ENCODE results near the gene B3GAT3.

Gene B3GAT3

DNA sequence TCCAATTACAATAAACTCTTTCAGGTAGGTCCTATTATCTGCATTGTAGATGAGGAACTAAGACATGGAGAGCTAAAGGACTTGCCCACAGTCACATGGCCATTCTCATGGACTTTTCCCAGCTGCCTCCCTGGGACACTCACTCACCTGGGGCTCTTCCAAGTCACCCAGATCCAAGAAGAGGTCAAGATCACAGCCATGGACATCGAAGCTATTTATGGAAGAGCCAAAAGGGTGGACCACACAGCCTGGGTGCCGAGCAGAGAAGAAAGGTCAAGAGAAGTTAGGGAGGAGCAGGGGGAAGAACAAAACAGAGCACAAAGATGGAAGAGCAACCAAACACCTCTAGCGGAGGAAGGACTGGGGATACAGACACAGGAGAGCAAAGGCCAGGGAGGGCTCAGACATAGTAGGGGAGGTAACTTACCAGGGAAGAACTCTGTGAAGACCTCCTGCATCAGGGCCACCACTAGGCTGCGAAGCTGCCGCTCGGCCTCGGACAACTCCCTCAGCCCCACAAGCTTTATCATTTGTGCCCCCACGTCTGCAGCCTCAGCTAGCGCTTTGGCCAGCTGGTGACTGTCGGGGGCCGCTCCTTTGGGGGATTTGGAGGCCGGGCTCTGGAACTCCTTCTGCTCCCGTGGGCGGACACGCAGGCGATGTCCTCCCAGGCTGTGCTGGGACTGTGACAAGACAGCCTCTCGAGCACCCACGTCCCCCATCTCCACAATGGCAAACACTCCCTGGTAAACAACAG, 40.6 kb downstream of the B3GAT3 start:
- TF ChIP-seq ZNF639 (tag by site-specific recombination; IDR thresholded peaks at IDR 0.05) (no peak), ZNF341 (tag by site-specific recombination; IDR thresholded peaks at IDR 0.05; ENCODE audit: low read depth) (peak; percentile 65)
- H3K36me3 ChIP-seq (ENCODE audit: control insufficient read depth in 2 of 2, insufficient read depth in 1 of 2, low read length in 2 of 2), result peaks cover 4 to 75% of the 10 kb centered on the region in 2 experiments; a peak in 2 of 3 replicates
- no peak overlapping the region for H3K27ac ChIP-seq (ENCODE audit: extremely low read depth, low read depth, low read length)
- no peaks in the 10 kb centered on the region for H3K4me1 ChIP-seq (ENCODE audit: control insufficient read depth, insufficient read depth, low read length)
- ChIA-PET POLR2A (interaction anchor here (2.0 to 2.5 kb wide), 2 partner anchors 7 to 10 kb away, joined by 10 to 13 read pairs; partner anchors contain the start of genes EEF1G and TUT1), CTCF (interaction anchor here (1.4 kb wide), 1 partner anchor 30 kb away, joined by 5 read pairs; no protein-coding TSS in a partner anchor)
- H3K4me3 ChIP-seq (ENCODE audit: low read depth, low read length), result no peak overlapping the region
- H3K9me3 ChIP-seq (ENCODE audit: control insufficient read depth, insufficient read depth, low read depth, low read length), result no peaks in the 10 kb centered on the region

DNA sequence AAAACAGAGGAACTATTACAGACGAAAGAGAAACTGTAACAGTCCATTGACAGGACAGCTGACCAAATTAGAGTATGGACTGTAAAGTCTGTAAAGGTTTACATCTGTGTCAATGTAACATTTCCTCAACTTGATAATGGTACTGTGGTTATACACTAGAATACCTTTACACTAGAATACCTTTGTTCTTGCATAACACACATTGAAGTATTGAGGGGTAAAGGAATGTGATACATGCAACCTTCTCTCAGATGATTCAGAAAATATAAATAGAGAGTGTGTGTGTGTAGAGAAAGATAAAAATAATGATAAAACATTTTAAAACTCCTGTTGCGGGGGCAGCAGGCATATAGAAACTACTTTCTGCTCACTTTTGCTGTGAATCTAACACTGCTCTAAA, 42.5 kb downstream of the B3GAT3 start:
- Histone ChIP-seq H3K27ac (ENCODE audit: extremely low read depth, low read depth, low read length) (no peak overlapping the region), H3K4me1 (ENCODE audit: control insufficient read depth, insufficient read depth, low read length) (no peaks in the 10 kb centered on the region), H3K36me3 (ENCODE audit: control insufficient read depth in 2 of 2, insufficient read depth in 1 of 2, low read length in 2 of 2) (peaks cover 0 to 83% of the 10 kb centered on the region in 2 experiments; a peak in 2 of 3 replicates), H3K9me3 (ENCODE audit: control insufficient read depth, insufficient read depth, low read depth, low read length) (no peaks in the 10 kb centered on the region), H3K4me3 (ENCODE audit: low read depth, low read length) (no peak overlapping the region)
- POLR2A ChIA-PET, result interaction anchor here (0.8 to 3.2 kb wide), 3 partner anchors 12 to 86 kb away, joined by 3 to 8 read pairs (median 3); partner anchors contain the start of genes C11orf98, CSKMT, MTA2 and TUT1
- no peak for TF ChIP-seq ZXDB (tag by site-specific recombination; IDR thresholded peaks at IDR 0.05)
- TF ChIP-seq ZNF521 (tag by site-specific recombination; IDR thresholded peaks at IDR 0.05), result no peak
- no peak for TF ChIP-seq ZBTB17 (tag by site-specific recombination; IDR thresholded peaks at IDR 0.05)
- TF ChIP-seq ZFP37 (tag by site-specific recombination; IDR thresholded peaks at IDR 0.05), result no peak
- TF ChIP-seq ZNF76 (tag by site-specific recombination; IDR thresholded peaks at IDR 0.05; ENCODE audit: borderline replicate concordance, low read depth), result no peak
- no peak for TF ChIP-seq ZNF664 (tag by site-specific recombination; IDR thresholded peaks at IDR 0.05)
- no peak for TF ChIP-seq ZNF658 (tag by site-specific recombination; IDR thresholded peaks at IDR 0.05)
- no peak for TF ChIP-seq ZBTB26 (tag by site-specific recombination; optimal IDR thresholded peaks at IDR 0.05)
- TF ChIP-seq ZNF548 (tag by site-specific recombination; IDR thresholded peaks at IDR 0.05), result no peak
- TF ChIP-seq ZNF549 (tag by site-specific recombination; IDR thresholded peaks at IDR 0.05), result no peak
- no peak for TF ChIP-seq ZNF670 (tag by site-specific recombination; IDR thresholded peaks at IDR 0.05; ENCODE audit: low read depth)
- TF ChIP-seq ZSCAN18 (tag by site-specific recombination; IDR thresholded peaks at IDR 0.05), result no peak
- TF ChIP-seq ZNF423 (tag by site-specific recombination; IDR thresholded peaks at IDR 0.05), result no peak
- TF ChIP-seq ZEB2 (tag by site-specific recombination; IDR thresholded peaks at IDR 0.05), result no peak
- TF ChIP-seq GLI2 (tag by site-specific recombination; IDR thresholded peaks at IDR 0.05; ENCODE audit: borderline replicate concordance, low read depth), result no peak
- TF ChIP-seq, protein P1, sequence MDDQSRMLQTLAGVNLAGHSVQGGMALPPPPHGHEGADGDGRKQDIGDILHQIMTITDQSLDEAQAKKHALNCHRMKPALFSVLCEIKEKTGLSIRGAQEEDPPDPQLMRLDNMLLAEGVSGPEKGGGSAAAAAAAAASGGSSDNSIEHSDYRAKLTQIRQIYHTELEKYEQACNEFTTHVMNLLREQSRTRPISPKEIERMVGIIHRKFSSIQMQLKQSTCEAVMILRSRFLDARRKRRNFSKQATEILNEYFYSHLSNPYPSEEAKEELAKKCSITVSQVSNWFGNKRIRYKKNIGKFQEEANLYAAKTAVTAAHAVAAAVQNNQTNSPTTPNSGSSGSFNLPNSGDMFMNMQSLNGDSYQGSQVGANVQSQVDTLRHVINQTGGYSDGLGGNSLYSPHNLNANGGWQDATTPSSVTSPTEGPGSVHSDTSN (CRISPR knock-in tag; IDR thresholded peaks at IDR 0.05), result no peak
- CTCF ChIA-PET, result interaction anchor here (0.7 to 1.1 kb wide), 2 partner anchors 10 to 18 kb away, joined by 4 read pairs; no protein-coding TSS in a partner anchor
